ENCODE data around the gene LYRM4.

Gene LYRM4

DNA sequence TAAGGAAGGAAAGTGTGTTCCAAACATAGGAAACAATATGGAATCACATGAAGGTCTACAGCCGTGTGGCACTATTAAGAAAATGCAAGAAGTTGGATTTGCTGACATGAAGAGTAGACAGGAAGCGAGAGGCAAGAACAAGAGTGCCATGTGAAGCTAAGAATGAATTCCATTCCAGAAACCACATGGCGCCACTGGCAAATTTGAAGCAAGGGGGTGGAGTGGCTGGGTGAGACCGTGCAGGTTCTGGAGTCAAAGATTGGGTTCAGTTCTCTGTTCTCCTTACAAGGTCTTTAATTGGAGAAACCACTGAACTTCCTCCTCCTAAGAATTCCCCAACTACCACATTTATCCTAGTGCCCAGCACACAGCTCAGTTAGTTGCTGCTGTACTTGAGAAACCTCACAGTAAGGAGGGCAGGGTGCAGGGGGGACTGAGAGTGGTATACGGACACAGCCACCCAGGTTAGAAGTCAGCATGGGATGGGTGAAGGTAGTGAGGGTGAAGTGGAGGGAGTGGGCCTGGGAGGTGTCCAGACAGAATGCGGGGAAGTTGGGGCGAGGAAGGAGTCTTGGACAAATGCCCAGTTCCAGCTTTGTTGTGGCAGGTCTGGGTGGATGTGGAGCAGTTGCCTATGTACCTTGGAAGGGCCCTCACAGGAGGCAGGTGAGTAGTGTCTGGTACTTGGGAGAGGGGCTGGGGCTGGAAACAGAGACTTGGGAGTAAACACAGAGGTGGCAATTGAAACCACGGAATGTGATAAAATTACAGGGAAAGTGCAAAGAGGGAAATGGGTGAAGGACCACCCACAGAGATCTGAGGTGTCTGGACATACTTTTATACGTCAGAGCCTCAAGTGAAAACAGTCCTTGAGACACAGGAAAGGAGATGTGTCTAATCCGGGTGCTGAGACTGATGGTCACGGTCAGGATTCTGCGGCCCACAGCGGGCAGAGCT is 14.3 kb downstream of the LYRM4 start:
- DNase-seq: no peak

DNA sequence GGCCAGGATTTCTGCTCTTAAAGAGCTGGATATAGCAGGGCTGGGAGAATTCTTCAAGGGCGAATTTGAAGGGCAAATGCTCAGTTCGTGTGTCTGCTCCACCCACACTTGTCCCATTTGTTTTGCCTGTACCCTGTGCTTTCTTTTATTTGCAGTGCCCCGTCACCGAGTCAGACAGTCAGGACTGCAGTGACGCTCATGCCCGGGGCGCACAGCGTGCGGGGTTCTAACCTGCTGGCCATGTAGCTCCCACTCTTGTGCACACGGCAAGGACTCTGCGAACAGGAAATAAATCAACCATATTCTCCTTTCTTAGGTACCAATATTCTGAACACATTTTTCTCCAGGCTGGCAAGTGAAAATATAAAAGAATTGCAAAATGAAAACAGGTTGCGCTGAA is 17.7 kb downstream of the LYRM4 start:
- DNase-seq: no peak

DNA sequence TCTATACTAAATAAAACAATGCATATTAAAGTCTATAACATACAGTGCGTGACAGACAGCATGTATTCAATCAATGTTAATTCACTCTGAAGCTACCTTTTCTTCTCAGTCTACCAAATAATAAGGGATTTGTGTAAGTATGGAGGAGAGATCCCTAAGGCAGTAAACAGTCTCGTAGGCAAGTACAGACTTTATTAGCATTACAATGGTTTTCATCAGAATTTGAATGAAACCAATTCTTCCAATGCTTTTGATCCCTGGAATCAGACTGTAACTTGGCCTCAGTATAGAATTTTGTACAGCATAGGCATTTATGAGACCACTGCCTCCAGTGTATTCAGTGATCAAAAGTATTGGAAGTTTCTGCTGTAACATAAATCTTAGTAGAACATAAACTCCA is 19.5 kb downstream of the LYRM4 start:
- DNase-seq: no peak

DNA sequence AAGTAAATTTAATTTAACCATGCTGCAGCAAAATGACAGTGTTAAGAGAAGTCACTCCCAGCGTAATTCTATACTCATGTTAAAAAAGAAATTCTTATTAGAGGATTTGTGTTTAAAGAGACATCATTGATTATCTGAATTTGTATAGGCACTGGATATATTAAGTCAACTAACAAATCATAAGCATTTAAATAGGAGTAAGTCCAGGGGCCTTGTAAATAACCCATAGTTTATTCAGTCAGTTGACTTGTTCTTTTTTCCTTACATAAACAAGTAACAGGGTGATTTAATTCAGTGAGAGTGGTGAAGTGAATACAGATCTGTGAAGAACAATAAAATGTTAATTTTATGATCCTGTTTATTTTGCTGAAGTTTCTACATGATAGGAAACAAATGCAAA is 22.4 kb downstream of the LYRM4 start:
- no peak for DNase-seq

DNA sequence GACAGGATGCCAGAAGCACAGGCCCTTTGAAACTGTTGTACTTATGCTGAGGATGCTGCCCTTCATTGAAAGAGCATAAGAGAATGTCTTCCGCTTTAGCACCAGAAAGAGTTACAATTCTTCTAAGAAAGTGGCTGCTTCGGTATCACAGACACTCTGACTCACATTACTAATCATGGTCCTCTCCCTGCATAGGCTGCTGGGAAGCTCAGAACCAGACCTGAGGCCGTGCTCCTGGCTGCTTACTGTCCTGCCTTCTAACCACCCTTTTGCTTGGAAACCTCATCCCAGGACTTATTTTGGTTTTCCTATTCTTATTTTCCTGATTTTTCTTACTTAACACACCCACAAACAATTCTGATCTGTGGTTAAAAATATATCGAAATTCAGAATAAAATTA is 22.9 kb downstream of the LYRM4 start:
- no peak for DNase-seq

DNA sequence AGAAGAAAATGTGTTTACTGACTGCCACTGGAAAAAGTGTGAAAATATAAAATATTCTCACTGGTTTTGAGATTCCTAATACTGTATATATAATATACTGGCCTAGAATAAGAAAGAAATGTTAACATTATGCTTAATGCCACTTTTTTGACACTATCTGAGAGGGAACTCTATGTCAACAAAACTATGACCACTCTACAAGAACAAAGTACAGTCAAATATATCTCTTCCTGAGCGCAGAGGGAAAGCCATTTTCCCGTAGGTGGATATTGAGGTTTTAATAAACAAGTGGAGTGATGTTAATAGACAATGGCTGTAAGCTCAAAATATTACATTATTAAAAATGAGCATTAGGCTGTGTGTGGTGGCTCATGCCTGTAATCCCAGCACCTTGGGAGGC is 24.9 kb downstream of the LYRM4 start:
- DNase-seq: no peak

DNA sequence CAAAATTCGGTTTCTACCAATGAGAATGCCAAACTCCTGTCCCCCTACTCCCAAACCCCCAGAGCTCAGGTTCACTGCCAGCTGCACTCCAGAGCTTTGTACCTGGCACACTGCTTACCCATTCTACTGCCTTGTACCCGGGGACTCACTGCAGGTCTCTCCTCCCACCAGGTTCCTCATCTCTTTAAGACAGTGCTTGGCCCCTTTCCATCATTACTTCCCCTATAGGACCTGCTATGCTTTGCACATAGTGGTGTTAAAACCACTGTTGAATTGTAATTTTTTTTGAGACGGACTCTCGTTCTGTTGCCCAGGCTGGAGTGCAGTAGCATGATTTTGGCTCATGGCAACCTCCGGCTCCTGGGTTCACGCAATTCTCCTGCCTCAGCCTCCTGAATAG is 25.9 kb downstream of the LYRM4 start:
- DNase-seq: no peak

DNA sequence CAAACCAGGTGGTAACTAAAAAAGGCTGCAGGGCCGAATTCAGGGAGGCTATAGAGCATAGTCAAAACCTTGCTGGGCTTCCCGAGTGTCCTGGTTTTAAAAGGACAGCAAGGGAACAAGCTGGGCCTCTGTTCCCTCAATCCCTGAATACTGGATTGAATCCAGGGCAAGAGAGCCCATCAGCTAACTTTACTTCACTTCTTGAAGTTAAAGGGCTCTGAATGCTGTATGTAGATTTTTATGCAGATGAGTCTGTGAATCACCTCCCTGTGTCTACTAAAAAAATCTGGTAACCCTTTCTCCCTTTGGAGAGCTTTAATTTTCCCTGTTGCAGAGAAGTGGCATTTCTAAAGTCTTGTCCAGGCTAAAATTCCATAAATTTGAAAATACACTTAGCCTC is 29.5 kb downstream of the LYRM4 start:
- DNase-seq: no peak

DNA sequence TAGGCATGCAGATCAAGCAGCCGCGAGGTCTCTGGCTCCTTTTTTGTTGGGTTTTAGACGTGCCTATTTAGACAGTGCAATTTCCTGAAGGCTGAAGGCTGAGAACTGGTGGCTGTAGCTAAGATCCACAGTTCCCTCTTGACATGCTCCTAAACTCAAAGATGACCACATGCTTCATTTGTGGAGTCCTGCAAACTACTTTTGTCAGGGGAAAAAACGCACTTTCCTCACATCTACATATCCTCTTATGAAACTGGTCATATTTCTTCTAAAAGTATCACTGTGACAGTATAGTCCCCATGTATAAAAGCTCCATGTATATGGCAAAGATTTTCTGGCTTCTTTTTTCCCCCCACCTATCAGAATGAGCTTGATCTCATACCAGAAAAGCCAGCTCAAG is 30.7 kb downstream of the LYRM4 start:
- DNase-seq: no peak

DNA sequence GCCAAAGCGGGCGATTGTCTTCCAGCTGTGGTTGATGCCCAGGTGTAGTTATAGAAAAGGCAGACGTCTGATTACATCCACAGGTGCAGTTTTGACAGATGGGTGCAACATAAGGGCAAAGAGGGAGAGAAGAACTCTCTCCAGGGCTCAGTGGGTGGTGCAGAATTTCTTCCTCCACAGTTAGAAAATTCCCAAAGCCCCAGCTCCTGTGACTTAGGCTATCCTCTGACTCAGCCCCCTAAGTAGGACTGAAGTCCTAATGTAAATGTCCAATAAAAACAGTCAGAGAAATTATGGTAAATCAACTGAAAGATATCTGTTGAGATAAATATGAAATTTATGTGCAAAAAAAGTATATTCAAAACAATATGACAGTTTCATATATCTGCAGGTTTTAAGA is 31.4 kb downstream of the LYRM4 start:
- DNase-seq: no peak

DNA sequence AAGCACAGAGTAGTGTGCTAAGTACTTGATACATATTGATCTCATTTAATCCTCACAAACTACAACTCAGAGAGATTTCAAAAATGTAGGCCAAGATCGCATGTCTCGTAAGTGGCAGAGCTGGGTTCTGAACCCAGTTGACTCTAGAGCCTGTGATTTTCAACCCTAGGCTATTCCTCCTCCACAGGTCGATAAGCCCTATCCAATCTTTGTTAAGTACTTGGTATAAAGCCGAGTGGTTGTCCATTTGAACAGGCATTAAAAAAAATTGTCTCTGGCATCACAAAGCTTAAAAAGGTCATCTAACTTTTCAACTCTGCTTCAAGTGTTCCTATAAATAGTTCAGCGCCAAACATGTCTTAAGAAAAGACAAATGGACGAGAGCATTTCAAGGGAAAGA is 37.4 kb downstream of the LYRM4 start:
- no peak for DNase-seq

DNA sequence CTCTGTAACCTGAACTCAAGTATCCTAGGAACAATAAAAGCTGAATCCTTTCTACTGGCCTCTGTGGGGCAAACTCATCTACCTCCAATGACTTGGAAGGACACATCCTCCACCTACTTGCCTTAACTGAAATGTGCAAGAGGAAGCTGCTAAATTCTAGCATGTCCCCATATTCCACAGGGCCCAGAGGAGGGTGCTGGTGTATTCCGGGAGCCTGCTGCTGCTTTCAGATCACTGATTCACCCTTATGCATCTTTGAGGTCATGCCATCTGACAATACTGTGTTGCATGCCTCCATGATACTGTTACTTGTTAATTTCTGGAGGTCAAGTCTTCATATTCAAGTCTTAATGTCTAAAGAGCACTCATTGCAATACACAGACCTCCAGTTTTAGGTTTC is 40.3 kb downstream of the LYRM4 start:
- no peak for DNase-seq

DNA sequence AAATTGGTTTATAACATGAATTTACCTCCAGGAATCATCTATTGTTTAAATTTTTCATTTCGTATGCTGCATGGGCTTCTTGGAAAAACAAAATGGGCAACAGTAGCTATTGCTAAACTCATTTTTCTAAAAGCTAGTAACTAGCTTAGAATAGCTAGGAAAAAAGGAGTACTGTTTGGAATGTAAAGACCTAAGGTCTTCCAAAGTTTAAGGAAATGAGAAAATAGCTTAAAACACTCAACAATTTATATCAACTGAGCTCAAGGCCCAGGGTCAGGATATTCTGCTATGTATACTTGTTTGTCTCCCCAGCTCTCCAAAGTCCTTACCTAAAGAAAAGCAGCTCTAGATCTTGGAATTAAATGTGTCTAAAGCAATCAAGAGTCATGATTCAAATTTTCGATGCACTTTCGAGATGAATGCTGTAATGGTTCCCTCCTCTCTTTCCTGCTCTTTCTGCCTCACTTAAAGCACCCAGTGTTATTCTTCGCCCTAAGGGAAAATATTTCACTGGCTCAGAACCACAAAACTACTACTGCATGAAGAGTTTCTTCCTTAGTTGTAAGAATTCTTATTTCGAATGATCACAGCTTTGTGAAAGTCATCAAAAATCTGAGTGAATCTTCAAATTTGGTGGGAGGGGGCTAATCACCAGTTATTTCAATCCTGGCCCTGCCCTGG is 41.6 kb downstream of the LYRM4 start:
- no peak for DNase-seq

DNA sequence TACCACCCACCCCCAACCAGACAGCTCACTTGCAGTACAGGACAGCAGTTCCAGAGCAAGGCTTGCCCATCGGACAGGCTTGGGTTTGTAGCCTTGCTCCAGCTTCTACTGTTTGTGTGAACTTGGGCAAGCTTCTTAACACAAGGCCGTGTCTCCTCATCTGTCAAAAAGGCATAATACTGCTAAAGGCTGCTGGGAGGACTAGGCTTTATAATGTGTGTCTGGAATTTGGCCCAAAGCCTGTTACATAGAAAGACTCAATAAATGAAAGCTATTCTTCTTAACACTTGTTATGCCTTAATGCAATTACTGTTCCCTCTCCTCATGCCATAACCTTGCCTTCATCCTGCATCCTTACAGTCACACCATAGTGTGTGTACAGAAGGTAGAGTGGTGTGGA is 43.4 kb downstream of the LYRM4 start:
- no peak for DNase-seq

DNA sequence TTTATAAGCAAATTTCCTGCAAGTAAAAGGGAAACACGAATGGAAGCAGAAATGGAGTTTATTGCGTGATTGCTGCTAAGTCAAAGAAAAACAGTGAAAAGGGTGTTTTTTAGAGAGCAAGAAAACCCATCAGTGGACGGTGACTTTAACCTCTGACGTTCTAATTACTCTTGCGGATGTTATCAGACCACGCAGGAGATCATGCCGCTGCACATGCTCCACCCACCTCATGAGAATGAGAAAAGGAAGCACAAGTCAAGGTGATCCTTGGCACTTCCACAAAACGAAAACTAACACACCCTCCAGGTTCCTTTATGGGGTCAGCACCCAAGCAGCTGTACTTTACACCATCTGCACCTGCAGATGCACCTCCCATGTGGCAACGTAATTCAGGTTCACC is 45.0 kb downstream of the LYRM4 start:
- DNase-seq: no peak

DNA sequence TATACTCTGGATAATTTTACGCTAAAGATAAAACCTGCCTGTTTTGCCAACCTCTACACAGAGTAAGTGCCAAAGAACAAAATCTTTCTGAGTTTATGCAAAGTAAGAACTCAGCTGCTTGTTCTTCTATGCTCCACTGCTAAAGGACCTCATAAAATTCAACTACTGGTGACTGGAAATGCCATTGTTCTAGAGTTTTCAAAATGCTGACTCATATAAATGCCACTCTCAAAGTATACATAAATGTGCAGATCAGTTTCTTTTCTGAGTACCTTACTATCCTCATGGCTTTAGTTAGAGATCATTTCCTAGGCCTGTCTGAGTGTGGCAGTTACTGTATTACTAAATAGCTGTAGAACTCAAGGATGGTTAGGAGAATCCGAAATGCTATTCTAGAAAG is 45.6 kb downstream of the LYRM4 start:
- DNase-seq: no peak

DNA sequence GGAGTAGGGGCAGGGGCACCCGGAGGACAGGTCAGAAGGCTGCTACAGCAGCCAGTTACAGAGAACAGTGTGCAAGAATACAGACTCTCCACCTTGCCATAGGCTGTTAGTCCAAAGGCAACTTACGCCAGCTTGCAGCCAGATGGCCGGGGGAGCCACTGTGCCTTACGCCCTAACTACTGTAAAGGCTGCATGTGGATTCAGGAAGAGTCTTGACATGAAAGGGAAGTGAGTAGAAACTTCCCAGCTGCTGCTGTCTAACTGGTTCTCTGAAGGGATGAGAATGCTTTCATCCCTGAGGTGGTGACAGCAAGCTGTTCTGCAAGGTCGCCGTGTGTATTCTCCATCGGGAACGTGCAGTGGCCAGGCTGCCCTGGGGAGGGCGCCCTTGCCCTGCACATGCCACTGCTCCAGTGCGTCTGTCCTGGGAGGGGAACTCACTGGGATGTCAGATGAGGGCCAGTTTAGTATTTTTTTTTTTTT is 46.1 kb downstream of the LYRM4 start:
- DNase-seq: peak in 33 of 56 donors; percentile 3 to 77 (median 26)

DNA sequence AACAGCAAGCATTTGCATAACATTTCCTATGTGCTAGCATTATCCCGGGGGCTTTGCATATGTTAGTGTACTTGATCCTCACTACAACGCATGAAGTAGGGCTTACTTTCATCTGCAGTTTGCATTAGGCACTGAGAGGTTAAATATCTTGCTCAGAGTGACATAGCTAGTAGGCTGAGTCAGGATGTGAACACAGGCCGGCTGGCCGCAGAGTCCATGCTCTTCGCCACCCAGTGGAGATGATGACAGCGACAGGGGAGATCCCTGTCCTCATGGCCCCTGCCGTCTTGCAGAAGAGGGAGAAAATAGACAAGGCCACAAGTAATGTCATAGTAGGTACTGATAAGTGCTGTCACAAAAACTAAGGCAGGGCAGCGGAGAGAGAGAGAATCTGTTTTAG is 46.9 kb downstream of the LYRM4 start:
- peak in 2 of 56 donors; percentile 3 to 11 for DNase-seq

DNA sequence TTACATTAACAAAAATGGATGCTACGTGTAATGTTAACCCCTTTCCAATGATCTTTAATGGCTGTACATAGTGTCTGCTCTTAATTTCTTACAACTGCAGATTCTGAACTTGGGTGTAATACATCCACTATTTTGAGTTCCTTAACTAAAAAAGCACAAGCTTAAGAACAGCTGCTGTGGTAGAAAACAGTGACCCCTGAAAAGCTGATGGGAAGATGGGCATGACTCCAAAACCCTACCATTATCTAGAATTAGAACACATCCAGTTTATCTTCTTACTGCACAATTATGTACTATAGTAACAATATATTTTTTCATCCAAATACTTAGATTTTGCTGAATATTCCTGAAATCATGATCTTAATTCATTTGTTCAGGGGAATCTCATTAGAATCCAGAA is 49.3 kb downstream of the LYRM4 start:
- DNase-seq: no peak

DNA sequence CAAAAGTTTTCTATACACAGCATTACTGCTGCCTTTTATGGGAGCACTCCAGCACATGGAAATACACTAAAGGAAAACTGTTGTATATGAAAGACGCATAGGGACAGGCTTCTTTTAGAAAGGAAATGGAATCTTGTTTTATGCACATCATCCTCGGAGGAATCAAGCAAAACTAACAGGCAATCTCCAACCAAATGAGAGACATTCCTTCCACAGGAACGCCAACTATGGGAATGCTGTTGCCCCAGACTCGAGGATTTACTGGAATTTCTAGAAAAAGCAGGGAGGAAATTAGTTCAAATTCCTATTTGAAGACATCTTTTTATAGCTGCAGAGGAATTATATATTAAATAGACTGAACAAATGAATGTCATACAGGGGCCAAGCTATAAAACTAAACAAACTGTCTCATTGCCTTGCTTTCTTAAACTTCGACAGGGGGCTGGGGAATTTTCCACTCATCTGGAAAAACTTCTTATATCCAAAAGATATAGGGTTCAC is 52.2 kb downstream of the LYRM4 start:
- no peak for DNase-seq

DNA sequence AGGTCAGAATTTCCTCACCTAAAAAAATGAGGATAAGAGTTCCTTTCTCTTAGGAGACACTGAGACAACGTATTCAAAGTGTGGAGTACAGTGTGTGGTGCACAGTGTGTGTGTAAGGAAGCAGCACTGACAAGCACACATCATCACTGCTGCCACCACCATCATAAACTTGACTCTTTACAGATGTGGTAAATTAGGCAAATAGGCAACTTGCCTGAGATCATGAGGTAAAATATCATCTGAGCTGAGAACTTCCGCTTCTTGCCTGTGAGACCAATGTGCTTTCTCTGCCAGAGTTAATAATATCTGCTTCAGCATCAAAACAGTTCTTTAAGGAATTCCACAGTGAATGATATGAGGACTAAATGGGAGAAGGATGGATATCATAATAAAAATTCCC is 52.7 kb downstream of the LYRM4 start:
- no peak for DNase-seq

DNA sequence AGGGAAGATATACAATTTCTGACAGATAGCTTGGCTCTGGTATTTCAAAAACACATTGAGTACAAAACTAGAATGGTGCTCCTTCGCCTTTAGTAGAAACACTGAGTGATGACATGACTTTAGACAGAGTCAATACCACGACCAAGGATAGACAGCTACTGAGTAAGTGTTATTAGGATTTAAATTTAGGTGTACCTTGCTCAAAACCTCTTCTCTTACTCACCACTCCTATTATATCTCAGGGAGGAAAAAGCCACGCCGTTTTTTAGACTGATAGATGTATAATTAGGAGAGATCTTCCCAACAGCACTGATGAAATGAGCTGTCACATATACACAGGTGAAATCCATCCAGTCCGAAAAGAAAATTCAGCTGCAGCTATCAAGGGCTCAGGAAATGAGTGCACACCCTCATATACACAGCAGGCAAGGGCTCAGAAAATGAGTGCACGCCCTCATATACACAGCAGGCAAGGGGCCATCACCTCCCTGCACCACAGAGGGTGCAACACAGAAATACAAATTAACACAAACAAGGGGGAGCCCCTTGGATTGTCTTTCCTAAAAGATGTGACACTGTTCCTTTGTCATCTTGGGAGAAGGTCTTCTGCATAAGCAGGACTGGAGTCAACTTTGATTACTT is 53.7 kb downstream of the LYRM4 start:
- no peak for DNase-seq
